ENCODE results near the gene ABO. TPM values are rescaled to one million over a fixed set of nuclear protein-coding genes. Genes with fewer than 3 reads are reported as not detected.

ABO gene
- total and polyA plus RNA-seq, 9 of the 15 experiments (the other 6 are each of a cell fraction or from before 2014, with no cell fraction given) = 5.0 to 21.9 (median 11.9) TPM

GRCh38 chr9:133238272-133238850, 36.6 kb downstream of the ABO start (continued):
- TF ChIP-seq ZBTB7A (IDR thresholded peaks at IDR 0.05; ENCODE audit: borderline replicate concordance, control insufficient read depth, low read depth, low read length) (peak; percentile 70; the same call in 1 of the 2 replicates), NR2C1 (IDR thresholded peaks at IDR 0.05) (peak; percentile 58), NR2C1 (tag; IDR thresholded peaks at IDR 0.05) (peak; percentile 35; the same call in 1 of the 2 replicates), IRF1 (CRISPR knock-in tag; IDR thresholded peaks at IDR 0.05; ENCODE audit: borderline replicate concordance) (no peak), TCF7L2 (IDR thresholded peaks at IDR 0.05; ENCODE audit: low read depth, low read length) (no peak), SMAD1 (IDR thresholded peaks at IDR 0.05; ENCODE audit: low read depth, low read length, partially characterized antibody) (no peak), VEZF1 (CRISPR knock-in tag; IDR thresholded peaks at IDR 0.05) (peak; percentile 54; the same call in 1 of the 2 replicates), HBP1 (CRISPR knock-in tag; IDR thresholded peaks at IDR 0.05) (no peak), HMGXB4 (CRISPR knock-in tag; IDR thresholded peaks at IDR 0.05) (no peak), SETDB1 (IDR thresholded peaks at IDR 0.05; ENCODE audit: low read length) (no peak), EGR1 (conservative IDR thresholded peaks at IDR 0.05) (peak; percentile 88), E2F6 (IDR thresholded peaks at IDR 0.05; ENCODE audit: borderline replicate concordance in 1 of 2, extremely low read depth in 1 of 2, insufficient read depth in 1 of 2, insufficient read length in 1 of 2, low read depth in 1 of 2, low read length in 1 of 2, poor library complexity in 1 of 2, severe bottlenecking in 1 of 2) (peak in 1 of 2 experiments; percentile 27), STAG1 (CRISPR knock-in tag; IDR thresholded peaks at IDR 0.05; ENCODE audit: borderline replicate concordance) (no peak), NFATC3 (IDR thresholded peaks at IDR 0.05) (no peak), ZNF639 (CRISPR knock-in tag; conservative IDR thresholded peaks at IDR 0.05 in 1 of 2, IDR thresholded peaks at IDR 0.05 in 1 of 2) (no peak), SPI1 (IDR thresholded peaks at IDR 0.05; ENCODE audit: borderline replicate concordance, low read depth, low read length) (no peak), ERF (CRISPR knock-in tag; IDR thresholded peaks at IDR 0.05) (no peak)

All from K562 (cell line).